IgD-negative memory B cell (primary cell): ENCODE results near the gene ATP8A2. TPM values are rescaled to one million over a fixed set of nuclear protein-coding genes. Genes with fewer than 3 reads are reported as not detected.

Experiments used
- H3K27ac Mint-ChIP-seq, 3 donors: one replicate each; pipeline ENCODE4 v1.8.0; 2020 to 2022; ENCODE audit warnings: mild to moderate bottlenecking in 3 of 3, mixed read lengths in 3 of 3, moderate library complexity in 1 of 3
- H3K27me3 Mint-ChIP-seq: one replicate; pipeline ENCODE4 v1.8.0; 2021; ENCODE audit warnings: mixed read lengths
- H3K36me3 Mint-ChIP-seq: one replicate; pipeline ENCODE4 v1.8.0; 2020; ENCODE audit warnings: mild to moderate bottlenecking, mixed read lengths
- H3K4me1 Mint-ChIP-seq, 3 donors: one replicate each; pipeline ENCODE4 v1.8.0; 2020 to 2022; ENCODE audit warnings: mixed read lengths in 3 of 3, mild to moderate bottlenecking in 1 of 3
- H3K4me3 Mint-ChIP-seq, 4 donors: one replicate each; pipeline ENCODE4 v1.8.0; 2020 to 2022; ENCODE audit warnings: mild to moderate bottlenecking in 4 of 4, mixed read lengths in 4 of 4, moderate library complexity in 3 of 4
- H3K9me3 Mint-ChIP-seq, 3 donors: one replicate each; pipeline ENCODE4 v1.8.0; 2020 to 2021; ENCODE audit warnings: mixed read lengths in 3 of 3, mild to moderate bottlenecking in 1 of 3
- polyA plus RNA-seq: library from polyadenylated mRNA; unstranded; fragments of 300-500 nt; fragmentation: Illumina TruSeq; gene quantifications from one replicate; pipeline ENCODE4 v1.2.3, GENCODE V29; 2021

Gene ATP8A2
- polyA plus RNA-seq, 1 donor from 2014 or later = 0.06 TPM

- Mint-ChIP-seq H3K27ac (no peak overlapping the region), H3K4me1 (no peaks in the 10 kb centered on the region), H3K36me3 (no peaks in the 10 kb centered on the region), H3K9me3 (peaks cover 0 to 10% (median 0%) of the 10 kb centered on the region in 3 donors), H3K4me3 (no peak overlapping the region), H3K27me3 (peaks cover 7% of the 10 kb centered on the region)
These were observed 258.6 kb downstream of the ATP8A2 start for GRCh38 chr13:25630329-25630900.

- H3K9me3 Mint-ChIP-seq = peaks cover 0 to 2% (median 0%) of the 10 kb centered on the region in 3 donors
- H3K4me1 Mint-ChIP-seq = no peaks in the 10 kb centered on the region
- H3K4me3 Mint-ChIP-seq = no peak overlapping the region
- no peaks in the 10 kb centered on the region for H3K36me3 Mint-ChIP-seq
- H3K27ac Mint-ChIP-seq = no peak overlapping the region
- H3K27me3 Mint-ChIP-seq = peaks cover 8% of the 10 kb centered on the region
These were observed 260.6 kb downstream of the ATP8A2 start for GRCh38 chr13:25632166-25632888.

- H3K4me3 Mint-ChIP-seq = no peak overlapping the region
- peaks cover 8% of the 10 kb centered on the region for H3K27me3 Mint-ChIP-seq
- no peak overlapping the region for H3K27ac Mint-ChIP-seq
- no peaks in the 10 kb centered on the region for H3K36me3 Mint-ChIP-seq
- H3K9me3 Mint-ChIP-seq = peaks cover 0 to 2% (median 0%) of the 10 kb centered on the region in 3 donors
- no peaks in the 10 kb centered on the region for H3K4me1 Mint-ChIP-seq
These were observed 261.3 kb downstream of the ATP8A2 start for GRCh38 chr13:25633093-25633492.

- H3K9me3 Mint-ChIP-seq = peaks cover 8 to 20% (median 19%) of the 10 kb centered on the region in 3 donors
- no peaks in the 10 kb centered on the region for H3K27me3 Mint-ChIP-seq
- no peaks in the 10 kb centered on the region for H3K36me3 Mint-ChIP-seq
- no peaks in the 10 kb centered on the region for H3K4me1 Mint-ChIP-seq
- H3K27ac Mint-ChIP-seq = no peak overlapping the region
- H3K4me3 Mint-ChIP-seq = no peak overlapping the region
These were observed 273.9 kb downstream of the ATP8A2 start for GRCh38 chr13:25645681-25646080.

- H3K9me3 Mint-ChIP-seq = peaks cover 6 to 16% (median 10%) of the 10 kb centered on the region in 3 donors
- H3K27ac Mint-ChIP-seq = no peak overlapping the region
- no peaks in the 10 kb centered on the region for H3K27me3 Mint-ChIP-seq
- no peaks in the 10 kb centered on the region for H3K4me1 Mint-ChIP-seq
- H3K36me3 Mint-ChIP-seq = no peaks in the 10 kb centered on the region
- H3K4me3 Mint-ChIP-seq = no peak overlapping the region
These were observed 277.3 kb downstream of the ATP8A2 start for GRCh38 chr13:25649001-25649633.

GRCh38 chr13:25652764-25653163, 281.0 kb downstream of the ATP8A2 start:
- H3K4me3 Mint-ChIP-seq = no peak overlapping the region
- H3K27me3 Mint-ChIP-seq = peaks cover 4% of the 10 kb centered on the region
- peaks cover 0 to 9% (median 0%) of the 10 kb centered on the region in 3 donors for H3K9me3 Mint-ChIP-seq
- no peaks in the 10 kb centered on the region for H3K36me3 Mint-ChIP-seq
- no peak overlapping the region for H3K27ac Mint-ChIP-seq
- no peaks in the 10 kb centered on the region for H3K4me1 Mint-ChIP-seq

GRCh38 chr13:25654322-25654721, 282.5 kb downstream of the ATP8A2 start:
- Mint-ChIP-seq H3K4me1 (no peaks in the 10 kb centered on the region), H3K27me3 (peaks cover 4% of the 10 kb centered on the region), H3K4me3 (no peak overlapping the region), H3K9me3 (peaks cover 0 to 4% (median 0%) of the 10 kb centered on the region in 3 donors), H3K36me3 (no peaks in the 10 kb centered on the region), H3K27ac (no peak overlapping the region)

GRCh38 chr13:25657157-25657556, 285.4 kb downstream of the ATP8A2 start:
- H3K9me3 Mint-ChIP-seq = peaks cover 0 to 4% (median 0%) of the 10 kb centered on the region in 3 donors
- H3K27ac Mint-ChIP-seq = no peak overlapping the region
- H3K4me3 Mint-ChIP-seq = no peak overlapping the region
- H3K4me1 Mint-ChIP-seq = no peaks in the 10 kb centered on the region
- peaks cover 4% of the 10 kb centered on the region for H3K27me3 Mint-ChIP-seq
- no peaks in the 10 kb centered on the region for H3K36me3 Mint-ChIP-seq

- Mint-ChIP-seq H3K27ac (no peak overlapping the region), H3K36me3 (no peaks in the 10 kb centered on the region), H3K27me3 (peaks cover 4% of the 10 kb centered on the region), H3K4me1 (no peaks in the 10 kb centered on the region), H3K9me3 (peaks cover 0 to 4% (median 0%) of the 10 kb centered on the region in 3 donors), H3K4me3 (no peak overlapping the region)
These were observed 287.5 kb downstream of the ATP8A2 start for GRCh38 chr13:25659091-25659795.

- H3K4me1 Mint-ChIP-seq = no peaks in the 10 kb centered on the region
- H3K4me3 Mint-ChIP-seq = no peak overlapping the region
- H3K27me3 Mint-ChIP-seq = no peaks in the 10 kb centered on the region
- H3K36me3 Mint-ChIP-seq = no peaks in the 10 kb centered on the region
- H3K27ac Mint-ChIP-seq = no peak overlapping the region
- H3K9me3 Mint-ChIP-seq = peaks cover 0 to 2% (median 0%) of the 10 kb centered on the region in 3 donors
These were observed 289.2 kb downstream of the ATP8A2 start for GRCh38 chr13:25660996-25661395.

- H3K27me3 Mint-ChIP-seq = no peaks in the 10 kb centered on the region
- peaks cover 0 to 2% (median 0%) of the 10 kb centered on the region in 3 donors for H3K9me3 Mint-ChIP-seq
- no peak overlapping the region for H3K4me3 Mint-ChIP-seq
- no peak overlapping the region for H3K27ac Mint-ChIP-seq
- H3K4me1 Mint-ChIP-seq = no peaks in the 10 kb centered on the region
- H3K36me3 Mint-ChIP-seq = no peaks in the 10 kb centered on the region
These were observed 290.7 kb downstream of the ATP8A2 start for GRCh38 chr13:25662516-25662915.

- Mint-ChIP-seq H3K4me3 (no peak overlapping the region), H3K27ac (no peak overlapping the region), H3K27me3 (peaks cover under 1% of the 10 kb centered on the region), H3K4me1 (no peaks in the 10 kb centered on the region), H3K9me3 (peaks cover 0 to 4% (median 0%) of the 10 kb centered on the region in 3 donors), H3K36me3 (no peaks in the 10 kb centered on the region)
These were observed 296.6 kb downstream of the ATP8A2 start for GRCh38 chr13:25668345-25668744.

GRCh38 chr13:25673711-25674110, 301.9 kb downstream of the ATP8A2 start:
- H3K27me3 Mint-ChIP-seq = peaks cover 5% of the 10 kb centered on the region

GRCh38 chr13:25674371-25674770, 302.6 kb downstream of the ATP8A2 start:
- H3K27me3 Mint-ChIP-seq = peaks cover 5% of the 10 kb centered on the region
- H3K27ac Mint-ChIP-seq = no peak overlapping the region
- no peaks in the 10 kb centered on the region for H3K36me3 Mint-ChIP-seq
- H3K4me1 Mint-ChIP-seq = no peaks in the 10 kb centered on the region
- no peaks in the 10 kb centered on the region for H3K9me3 Mint-ChIP-seq
- H3K4me3 Mint-ChIP-seq = no peak overlapping the region

More at GRCh38 chr13:25673711-25674110, 301.9 kb downstream of the ATP8A2 start:
- no peaks in the 10 kb centered on the region for H3K4me1 Mint-ChIP-seq
- H3K9me3 Mint-ChIP-seq = peaks cover 0 to 4% (median 0%) of the 10 kb centered on the region in 3 donors
- H3K36me3 Mint-ChIP-seq = no peaks in the 10 kb centered on the region
- no peak overlapping the region for H3K27ac Mint-ChIP-seq
- H3K4me3 Mint-ChIP-seq = no peak overlapping the region

- no peak overlapping the region for H3K27ac Mint-ChIP-seq
- H3K4me3 Mint-ChIP-seq = no peak overlapping the region
- peaks cover 5% of the 10 kb centered on the region for H3K27me3 Mint-ChIP-seq
- H3K4me1 Mint-ChIP-seq = no peaks in the 10 kb centered on the region
- no peaks in the 10 kb centered on the region for H3K36me3 Mint-ChIP-seq
- peaks cover 0 to 6% (median 0%) of the 10 kb centered on the region in 3 donors for H3K9me3 Mint-ChIP-seq
These were observed 303.3 kb downstream of the ATP8A2 start for GRCh38 chr13:25675060-25675459.
